GM12878 (cell line): ENCODE measurements around the gene FOXO3. TPM values are rescaled to one million over a fixed set of nuclear protein-coding genes. Genes with fewer than 3 reads are reported as not detected.

Experiments used
- ATAC-seq: fragments of 200-7000 bp; cut with Tn5 transposase; 3 replicates; pipeline ENCODE4 v1.9.1; 2020; ENCODE audit warnings: mild to moderate bottlenecking, moderate library complexity
- BruUV-seq: library from RNA; stranded (reverse); fragments of 400-500 nt; replicated peaks from 2 replicates; lab custom pipeline; 2021; lab: Mats Ljungman, UMichigan
- CTCF ChIA-PET: fragments of 300-600 bp; sonication (Branson Sonifier 250); formaldehyde crosslinking; extraction: SDS; loops from one replicate; lab custom pipeline; 2021; ENCODE audit warnings: inconsistent platforms; lab: Yijun Ruan, JAX
- POLR2A ChIA-PET: fragments of 350-600 bp; formaldehyde crosslinking; extraction: SDS; loops from one replicate; lab custom pipeline; 2021; ENCODE audit warnings: inconsistent platforms; lab: Charles Lee
- RAD21 ChIA-PET: fragments of 300-600 bp; sonication (Branson Sonifier 250); formaldehyde crosslinking; loops from one replicate; lab custom pipeline; 2023; ENCODE audit warnings: antibody characterized with exemption; ENCODE audit not compliant: unreplicated experiment; lab: Charles Lee
- SMC1A ChIA-PET: fragments of 300-600 bp; sonication (Branson Sonifier 250); formaldehyde crosslinking; loops from one replicate; lab custom pipeline; 2023; ENCODE audit not compliant: unreplicated experiment, uncharacterized antibody; lab: Charles Lee
- DNase-seq: peaks from one replicate; pipeline ENCODE4 v3.0.0-alpha.2; 2011; ENCODE audit warnings: low read depth, low spot score
- FAIRE-seq: peaks from 3 replicates; lab custom pipeline; 2011; peaks lifted over from hg19 to GRCh38; lab: Jason Lieb, UNC
- H2AFZ ChIP-seq: 2 replicates; pipeline ENCODE4 v1.6.0; 2011; ENCODE audit warnings: low read depth, low read length, control low read depth; ENCODE audit not compliant: control insufficient read depth
- H3K27ac ChIP-seq: 2 replicates; pipeline ENCODE4 v1.5.1; 2011; ENCODE audit warnings: control low read depth; ENCODE audit not compliant: control insufficient read depth, insufficient read depth
- H3K27me3 ChIP-seq, 2 experiments: replicated peaks in 1 of 2; 2 replicates each; pipeline versions ENCODE4 v1.6.0 to v1.6.1; 2011; ENCODE audit warnings: low read length in 1 of 2; ENCODE audit not compliant: control insufficient read depth in 2 of 2, insufficient read depth in 2 of 2
- H3K36me3 ChIP-seq, 2 experiments: 2 replicates each; pipeline ENCODE4 v1.5.1; 2011; ENCODE audit warnings: low read length in 1 of 2; ENCODE audit not compliant: control insufficient read depth in 2 of 2, insufficient read depth in 2 of 2
- H3K4me1 ChIP-seq: 2 replicates; pipeline ENCODE4 v1.6.1; 2011; ENCODE audit warnings: mild to moderate bottlenecking, low read length, moderate library complexity, mixed read lengths; ENCODE audit not compliant: control insufficient read depth, insufficient read depth
- H3K4me2 ChIP-seq: 2 replicates; pipeline ENCODE4 v1.6.0; 2011; ENCODE audit warnings: control low read depth; ENCODE audit not compliant: control insufficient read depth, insufficient read depth
- H3K4me3 ChIP-seq: fragments of 200-600 bp; sonication (generic); 2 replicates; pipeline ENCODE4 v1.5.1; 2016
- H3K79me2 ChIP-seq: 2 replicates; pipeline ENCODE4 v1.6.0; 2011; ENCODE audit warnings: low read length; ENCODE audit not compliant: control insufficient read depth, insufficient read depth
- H3K9ac ChIP-seq: 2 replicates; pipeline ENCODE4 v1.8.0; 2011; ENCODE audit warnings: low read length, control low read depth, mixed read lengths; ENCODE audit not compliant: control insufficient read depth, insufficient read depth
- H3K9me3 ChIP-seq: replicated peaks from 3 replicates; pipeline ENCODE4 v1.5.1; 2011; ENCODE audit warnings: mild to moderate bottlenecking, low read length; ENCODE audit not compliant: control insufficient read depth, insufficient read depth
- H4K20me1 ChIP-seq: 2 replicates; pipeline ENCODE4 v1.6.0; 2011; ENCODE audit not compliant: control insufficient read depth, insufficient read depth
- BACH1 ChIP-seq: fragments of 450-650 bp; IDR thresholded peaks from 2 replicates; pipeline ENCODE4 v1.6.1; 2017; ENCODE audit warnings: mild to moderate bottlenecking, borderline replicate concordance
- BMI1 ChIP-seq: fragments of 450-650 bp; IDR thresholded peaks from 2 replicates; pipeline ENCODE4 v1.6.1; 2016; ENCODE audit warnings: mild to moderate bottlenecking, moderate library complexity, borderline replicate concordance
- CBX5 ChIP-seq: sonication (generic); IDR thresholded peaks from 2 replicates; pipeline ENCODE4 v1.6.1; 2016; ENCODE audit warnings: low read depth, moderate library complexity, mild to moderate bottlenecking, inconsistent platforms
- CHD2 ChIP-seq: IDR thresholded peaks from 2 replicates; pipeline ENCODE4 v1.6.1; 2011; ENCODE audit warnings: low read depth, low read length, improper control_type of control experiment, borderline replicate concordance
- CREB1 ChIP-seq: IDR thresholded peaks from 2 replicates; pipeline ENCODE4 v1.6.1; 2012; ENCODE audit warnings: low read depth, mild to moderate bottlenecking, inconsistent platforms
- EGR1 ChIP-seq, 2 experiments: IDR thresholded peaks; 1 replicate in 1 of 2; 2 replicates in 1 of 2; pipeline ENCODE4 v1.6.1; 2011 to 2012; ENCODE audit warnings: low read depth in 2 of 2, low read length in 2 of 2, borderline replicate concordance in 1 of 2, mild to moderate bottlenecking in 1 of 2, moderate library complexity in 1 of 2
- EP300 ChIP-seq, 2 experiments: fragments of 150-350 bp in 1 of 2; IDR thresholded peaks; 2 replicates each; pipeline ENCODE4 v1.6.1; 2011 to 2012; ENCODE audit warnings: low read depth in 2 of 2, low read length in 2 of 2, borderline replicate concordance in 1 of 2, improper control_type of control experiment in 1 of 2, inconsistent platforms in 1 of 2; ENCODE audit not compliant: control insufficient read depth in 1 of 2
- GABPA ChIP-seq: IDR thresholded peaks from 2 replicates; pipeline ENCODE4 v1.6.1; 2014; ENCODE audit warnings: antibody characterized with exemption, low read depth, mild to moderate bottlenecking, inconsistent platforms
- IKZF1 ChIP-seq: fragments of 450-650 bp; conservative IDR thresholded peaks from 2 replicates; pipeline ENCODE4 v1.6.1; 2017; ENCODE audit warnings: antibody characterized with exemption, mild to moderate bottlenecking
- IKZF2 ChIP-seq, 2 experiments: fragments of 450-650 bp; IDR thresholded peaks; 2 replicates each; pipeline ENCODE4 v1.6.1; 2017; ENCODE audit warnings: mild to moderate bottlenecking in 2 of 2, moderate library complexity in 2 of 2
- KDM1A ChIP-seq: fragments of 200-600 bp; sonication (generic); IDR thresholded peaks from 2 replicates; pipeline ENCODE4 v1.6.1; 2016; ENCODE audit warnings: borderline replicate concordance
- MYB ChIP-seq: fragments of 150-350 bp; IDR thresholded peaks from 2 replicates; pipeline ENCODE4 v1.6.1; 2014; ENCODE audit warnings: mild to moderate bottlenecking, low read depth, low read length, borderline replicate concordance
- NFIC ChIP-seq: IDR thresholded peaks from 2 replicates; pipeline ENCODE4 v1.6.1; 2012; ENCODE audit warnings: low read depth, mild to moderate bottlenecking, inconsistent platforms, low read length, moderate library complexity
- NRF1 ChIP-seq: conservative IDR thresholded peaks from 2 replicates; pipeline ENCODE4 v1.6.1; 2011; ENCODE audit warnings: mild to moderate bottlenecking, low read depth, low read length, improper control_type of control experiment
- RB1 ChIP-seq: fragments of 450-650 bp; formaldehyde crosslinking; IDR thresholded peaks from 2 replicates; pipeline ENCODE4 v1.6.1; 2017; ENCODE audit warnings: mild to moderate bottlenecking, borderline replicate concordance
- RELB ChIP-seq: fragments of 450-650 bp; IDR thresholded peaks from 2 replicates; pipeline ENCODE4 v1.6.1; 2017; ENCODE audit warnings: low read depth, mild to moderate bottlenecking, moderate library complexity
- SP1 ChIP-seq: IDR thresholded peaks from one replicate; pipeline ENCODE4 v1.6.1; 2011; ENCODE audit warnings: low read depth, low read length
- STAT1 ChIP-seq: fragments of 450-650 bp; conservative IDR thresholded peaks from 2 replicates; pipeline ENCODE4 v1.6.1; 2014; ENCODE audit warnings: antibody characterized with exemption, mild to moderate bottlenecking
- TAF1 ChIP-seq: IDR thresholded peaks from 2 replicates; pipeline ENCODE4 v1.6.1; 2011; ENCODE audit warnings: mild to moderate bottlenecking, low read depth, low read length, borderline replicate concordance
- TCF3 ChIP-seq: IDR thresholded peaks from 2 replicates; pipeline ENCODE4 v1.6.1; 2012; ENCODE audit warnings: low read depth, mild to moderate bottlenecking, low read length, borderline replicate concordance; ENCODE audit not compliant: insufficient read depth
- ZSCAN29 ChIP-seq: fragments of 450-650 bp; IDR thresholded peaks from 2 replicates; pipeline ENCODE4 v1.6.1; 2017; ENCODE audit warnings: mild to moderate bottlenecking, moderate library complexity
- WGBS: methylation state at CpG from one replicate; pipeline ENCODE4 v1.1.6; 2016; ENCODE audit warnings: low lambda C conversion rate; ENCODE audit not compliant: insufficient replicate concordance, insufficient coverage; ENCODE audit errors: missing lambda C conversion rate; 5-methylcytosine and 5-hydroxymethylcytosine counted together
- in situ Hi-C: fragments of 300-500 bp; cut with MboI; formaldehyde crosslinking; loops from 9 replicates; pipeline ENCODE4 v1.14.3; 2018; ENCODE audit warnings: mixed read lengths
- intact Hi-C: fragments of 100-400 bp; cut with micrococcal nuclease; formaldehyde crosslinking; loops from one replicate; pipeline ENCODE4 v1.14.2; 2022; ENCODE audit not compliant: unreplicated experiment
- polyA plus RNA-seq, 11 experiments: library from polyadenylated mRNA; depleted of rRNA in 4 of 11; unstranded in 6 of 11; stranded (reverse) in 5 of 11; fragments of >200 nt; fragmentation: Nextera tagmentation in 4 of 11; fragmentation: Illumina TruSeq in 1 of 11; extraction: Ambion mirVana in 4 of 11; extraction: Trizol in 1 of 11; gene quantifications; 1 replicate in 1 of 11; 2 replicates in 10 of 11; pipeline versions ENCODE4 v1.2.1 to v1.2.3, GENCODE V29; 2011 to 2016; ENCODE audit warnings: inconsistent platforms in 2 of 11, missing spikeins in 2 of 11, low read depth in 1 of 11
- total RNA-seq, 4 experiments: library from RNA; depleted of rRNA in 3 of 4; stranded (reverse); fragments of >200 nt in 3 of 4; fragmentation: Illumina TruSeq in 1 of 4; extraction: Trizol in 1 of 4; gene quantifications; 2 replicates each; pipeline versions ENCODE4 v1.2.1 to v1.2.3, GENCODE V29; 2013 to 2021

Gene FOXO3
- total and polyA plus RNA-seq, 10 of the 15 experiments (the other 5 are each of a cell fraction or from before 2014, with no cell fraction given): 0.82 to 4.5 (median 1.7) TPM

- DNase-seq: no peak
- peak overlapping the region; percentile 83; the same call in 1 of the 2 replicates for H3K9ac ChIP-seq
- H3K36me3 ChIP-seq: no peaks in the 10 kb centered on the region
- peaks cover 28% of the 10 kb centered on the region for H3K79me2 ChIP-seq
- peak; percentile 57 for FAIRE-seq
- ChIA-PET POLR2A (interaction anchor here (0.6 kb wide), 1 partner anchor 883 kb away, joined by 4 read pairs; no protein-coding TSS in a partner anchor), RAD21 (interaction anchor here (1.1 to 2.8 kb wide), 2 partner anchors 33 to 514 kb away, joined by 3 to 11 read pairs; no protein-coding TSS in a partner anchor), CTCF (interaction anchor here (1.3 to 2.6 kb wide), 3 partner anchors 32 to 514 kb away, joined by 3 to 9 read pairs (median 4); no protein-coding TSS in a partner anchor), SMC1A (interaction anchor here (1.2 to 3.2 kb wide), 3 partner anchors 33 to 514 kb away, joined by 3 to 9 read pairs (median 4); no protein-coding TSS in a partner anchor)
- intact Hi-C loops: loop anchor here (5.0 to 10.0 kb wide), 2 partner anchors 223 to 826 kb away; partner anchors contain the start of gene CD164
- no peaks in the 10 kb centered on the region; the same call in 1 of the 2 replicates for H4K20me1 ChIP-seq
- in situ Hi-C loops: loop anchor here (10.0 kb wide), 1 partner anchor 826 kb away; the partner anchor contains the start of gene CD164
- peak overlapping the region; percentile 62 for H3K27ac ChIP-seq
- peak overlapping the region; percentile 86 for H3K4me3 ChIP-seq
- H3K27me3 ChIP-seq: peaks cover 6 to 8% of the 10 kb centered on the region in 2 experiments
- peak overlapping the region; percentile 99 for H3K4me2 ChIP-seq
- BruUV-seq: no TSS peak
- peak; percentile 56 for ATAC-seq
- H3K4me1 ChIP-seq: peaks cover 7% of the 10 kb centered on the region
- peak overlapping the region; percentile 85 for H2AFZ ChIP-seq
- WGBS: 1% methylated on average over 35 of the region's 84 CpGs
- H3K9me3 ChIP-seq: no peaks in the 10 kb centered on the region; the same call in 2 of the 3 replicates
- TF ChIP-seq CBX5 (no peak), TAF1 (no peak), EP300 (IDR thresholded peaks at IDR 0.05; ENCODE audit: borderline replicate concordance in 1 of 2, control insufficient read depth in 1 of 2, low read depth in 2 of 2, low read length in 2 of 2) (no peak), RELB (no peak; the same call in 1 of the 2 replicates), BACH1 (peak; percentile 88; the same call in 1 of the 2 replicates), EGR1 (IDR thresholded peaks at IDR 0.05; ENCODE audit: borderline replicate concordance in 1 of 2, low read depth in 2 of 2, low read length in 2 of 2) (peak in 1 of 2 experiments; percentile 52; a peak in 1 of 3 replicates), CHD2 (peak; percentile 41; the same call in 1 of the 2 replicates), MYB (no peak; the same call in 1 of the 2 replicates), SP1 (peak; percentile 25), NRF1 (peak; percentile 52), CREB1 (0 out of 2 replicates have a peak, but pooled peaks have one; percentile 74), NFIC (0 out of 2 replicates have a peak, but pooled peaks have one; percentile 4), KDM1A (no peak), BMI1 (no peak), GABPA (no peak), STAT1 (no peak), RB1 (no peak), IKZF1 (0 out of 2 replicates have a peak, but pooled peaks have one; percentile 36), TCF3 (0 out of 2 replicates have a peak, but pooled peaks have one; percentile 10), IKZF2 (IDR thresholded peaks at IDR 0.05) (no peak), ZSCAN29 (no peak)
Measured at GRCh38 chr6:108559097-108559883, 1.4 kb upstream of the FOXO3 start.
